ENCODE measurements around the gene GOLT1B. TPM values are rescaled to one million over a fixed set of nuclear protein-coding genes. Genes with fewer than 3 reads are reported as not detected.

The GOLT1B gene, protein sequence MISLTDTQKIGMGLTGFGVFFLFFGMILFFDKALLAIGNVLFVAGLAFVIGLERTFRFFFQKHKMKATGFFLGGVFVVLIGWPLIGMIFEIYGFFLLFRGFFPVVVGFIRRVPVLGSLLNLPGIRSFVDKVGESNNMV
- total RNA-seq = 10 to 100 TPM; 13.6 to 23.3 (median 18.3) TPM
- polyA plus RNA-seq = 10 to 100 TPM; 19.9 to 29.6 TPM
- long read RNA-seq, donor 1, transcript GOLT1B-201 (5 exons, 3,227 nt) = major isoform, 6 of 9 reads
- long read RNA-seq, donor 1, partial matches to known transcripts = 0 of 9 reads
- long read RNA-seq, donor 1, other reads (novel, unspliced or antisense) = 2 of 9 reads
- long read RNA-seq, donor 2, transcript GOLT1B-201 (5 exons, 3,227 nt) = major isoform, 9 of 13 reads
- long read RNA-seq, donor 2, partial matches to known transcripts = 0 of 13 reads
- long read RNA-seq, donor 2, other reads (novel, unspliced or antisense) = 0 of 13 reads
- long read RNA-seq, donor 3, transcript GOLT1B-201 (5 exons, 3,227 nt) = major isoform, 27 of 34 reads
- long read RNA-seq, donor 3, partial matches to known transcripts = 1 of 34 reads
- long read RNA-seq, donor 3, other reads (novel, unspliced or antisense) = 4 of 34 reads

- intact Hi-C loops (cut with DNase I) = no loop called here
Observed at GRCh38 chr12:21501258-21502163, at the start of gene GOLT1B, which contains the start of gene RECQL. Gene GOLT1B, plus strand, starts transcription at chr12:21501789. Its CDS starts 135 bp downstream, at chr12:21501924. Gene RECQL, minus strand, starts transcription at chr12:21501635. Its CDS starts 2,065 bp downstream, at chr12:21499570.

GRCh38 chr12:21453312-21453852, 48.2 kb upstream of the GOLT1B start:
- Histone ChIP-seq H3K27me3 (no peaks in the 10 kb centered on the region), H3K36me3 (no peaks in the 10 kb centered on the region), H3K4me1 (ENCODE audit: insufficient read depth) (no peaks in the 10 kb centered on the region), H3K9me3 (no peaks in the 10 kb centered on the region), H3K27ac (no peak overlapping the region), H3K4me3 (no peak overlapping the region)
- DNase-seq = no peak
- 89 to 95% (median 93%) methylated on average over 4 of the region's 4 CpGs for WGBS, 3 donors
- intact Hi-C loops (cut with DNase I) = no loop called here
- TF ChIP-seq CTCF (IDR thresholded peaks at IDR 0.05) (no peak), EP300 (IDR thresholded peaks at IDR 0.05) (no peak), POLR2A (IDR thresholded peaks at IDR 0.05) (no peak)

More at GRCh38 chr12:21501258-21502163, at the start of gene GOLT1B, which contains the start of gene RECQL:
- DNase-seq = peak; percentile 86 to 94 (median 88)
- TF ChIP-seq CTCF (IDR thresholded peaks at IDR 0.05) = peak in 1 of 3 donors; percentile 11
- TF ChIP-seq EP300 (IDR thresholded peaks at IDR 0.05) = no peak
- TF ChIP-seq POLR2A (IDR thresholded peaks at IDR 0.05) = peak; percentile 46
- Histone ChIP-seq H3K4me3 (peak within 1 kb of the TSS; percentile 95), H3K4me1 (ENCODE audit: insufficient read depth) (peaks cover 7% of the 10 kb centered on the region), H3K9me3 (no peaks in the 10 kb centered on the region), H3K36me3 (no peaks in the 10 kb centered on the region), H3K27ac (peak within 1 kb of the TSS; percentile 31 to 78), H3K27me3 (no peaks in the 10 kb centered on the region)
- WGBS, 3 donors = 0% methylated on average over 57 to 61 of the region's 61 CpGs

GRCh38 chr12:21456291-21456780, 45.3 kb upstream of the GOLT1B start:
- intact Hi-C loops (cut with DNase I) = no loop called here
- 75 to 76% (median 76%) methylated on average over 7 of the region's 7 CpGs for WGBS, 3 donors

More at GRCh38 chr12:21456291-21456780, 45.3 kb upstream of the GOLT1B start:
- Histone ChIP-seq H3K4me1 (ENCODE audit: insufficient read depth) (no peaks in the 10 kb centered on the region), H3K4me3 (no peak overlapping the region), H3K9me3 (no peaks in the 10 kb centered on the region), H3K36me3 (no peaks in the 10 kb centered on the region), H3K27me3 (no peaks in the 10 kb centered on the region), H3K27ac (no peak overlapping the region)
- TF ChIP-seq EP300 (IDR thresholded peaks at IDR 0.05) = no peak
- no peak for TF ChIP-seq CTCF (IDR thresholded peaks at IDR 0.05)
- TF ChIP-seq POLR2A (IDR thresholded peaks at IDR 0.05) = no peak
- no peak for DNase-seq
